ENCODE results near the gene PTPRO. TPM values are rescaled to one million over a fixed set of nuclear protein-coding genes. Genes with fewer than 3 reads are reported as not detected.
A peak's percentile ranks its signal among the peaks of the same experiment; 100 is the strongest.

Gene PTPRO
- total RNA-seq, 1 experiment from 2014 or later = 0.72 TPM

DNA sequence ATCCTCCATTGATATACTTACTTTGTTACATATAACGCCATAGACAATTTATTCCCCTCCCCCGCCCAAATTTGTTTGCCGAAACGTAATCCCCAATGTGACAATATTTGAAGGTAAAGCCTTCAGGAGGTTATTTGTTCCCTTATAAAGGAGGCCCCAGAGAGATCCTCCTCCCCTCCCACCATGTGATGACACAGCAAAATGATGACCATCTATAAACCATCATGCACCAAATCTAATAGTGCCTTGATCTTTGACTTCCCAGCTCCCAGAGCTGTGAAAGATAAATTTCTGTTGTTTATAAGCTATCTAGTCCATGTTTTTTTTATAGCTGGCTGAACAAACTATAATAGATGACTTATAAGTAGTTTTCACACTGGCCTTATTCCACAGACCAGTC lies 122.2 kb downstream of the PTPRO start:
- DNase-seq (ENCODE audit: low read depth) = no peak

DNA sequence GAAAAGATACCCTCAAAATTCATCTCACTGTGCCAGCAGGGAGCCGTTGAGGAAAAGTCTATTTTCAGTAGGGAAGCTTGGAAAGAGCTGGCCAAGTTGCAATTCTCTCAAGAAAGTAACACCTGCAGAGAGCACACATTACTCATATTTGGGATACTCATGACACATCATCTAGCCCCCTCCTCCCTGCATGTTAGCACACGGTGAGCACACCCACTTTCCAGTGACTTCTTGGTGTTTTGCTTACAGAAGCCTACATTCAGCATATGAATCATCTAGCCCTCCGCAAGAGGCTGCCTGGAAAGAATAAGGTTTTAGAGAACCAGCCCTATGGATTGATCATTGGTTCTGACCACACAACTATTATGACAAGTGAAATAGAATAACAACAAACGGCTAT lies 124.5 kb downstream of the PTPRO start:
- DNase-seq (ENCODE audit: low read depth) = peak; percentile 14

GRCh38 chr12:15453613-15454012 lies 131.3 kb downstream of the PTPRO start:
- DNase-seq (ENCODE audit: low read depth) = no peak

- no peak for DNase-seq (ENCODE audit: low read depth)
Observed at GRCh38 chr12:15458008-15458407, 135.7 kb downstream of the PTPRO start.

GRCh38 chr12:15468911-15469310 lies 146.6 kb downstream of the PTPRO start:
- no peak for DNase-seq (ENCODE audit: low read depth)

GRCh38 chr12:15469356-15469755 lies 147.0 kb downstream of the PTPRO start:
- no peak for DNase-seq (ENCODE audit: low read depth)

DNA sequence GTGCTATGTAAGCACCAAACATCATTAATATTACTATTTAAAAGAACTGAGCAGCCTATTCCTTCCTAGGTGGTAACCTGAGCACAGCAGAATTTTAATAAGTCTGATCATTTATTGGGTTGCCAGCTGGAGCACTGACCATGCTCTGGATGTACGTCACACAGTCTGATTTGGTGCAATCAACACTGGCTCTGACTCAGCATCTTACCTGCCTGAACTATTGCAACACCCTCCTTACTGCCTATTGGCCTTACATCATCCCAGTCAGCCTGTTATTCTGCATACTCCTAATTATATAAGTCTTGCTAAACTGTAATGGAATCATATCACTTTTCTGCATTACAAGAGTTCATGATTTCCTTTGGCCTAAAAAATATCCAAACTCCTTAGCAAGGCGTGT lies 149.7 kb downstream of the PTPRO start:
- DNase-seq (ENCODE audit: low read depth) = no peak

DNA sequence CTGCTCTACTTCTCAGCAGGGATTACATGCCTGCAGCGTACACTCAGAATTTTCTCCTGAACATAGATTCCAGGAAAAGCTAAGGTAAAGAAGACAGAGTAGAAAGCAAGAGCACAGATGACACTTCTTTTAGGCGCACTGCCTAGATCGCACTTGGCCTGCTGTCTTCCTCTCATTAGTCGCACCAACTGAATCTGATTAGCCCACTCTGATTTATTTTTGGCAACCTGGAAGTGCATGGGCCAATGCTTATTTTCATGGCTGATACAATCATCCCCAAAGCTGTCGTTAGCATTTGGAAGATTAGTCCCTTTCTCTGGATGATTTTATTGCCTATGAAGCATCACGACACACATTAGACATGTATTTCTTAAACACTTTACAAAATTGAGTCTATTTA lies 152.5 kb downstream of the PTPRO start:
- no peak for DNase-seq (ENCODE audit: low read depth)

DNA sequence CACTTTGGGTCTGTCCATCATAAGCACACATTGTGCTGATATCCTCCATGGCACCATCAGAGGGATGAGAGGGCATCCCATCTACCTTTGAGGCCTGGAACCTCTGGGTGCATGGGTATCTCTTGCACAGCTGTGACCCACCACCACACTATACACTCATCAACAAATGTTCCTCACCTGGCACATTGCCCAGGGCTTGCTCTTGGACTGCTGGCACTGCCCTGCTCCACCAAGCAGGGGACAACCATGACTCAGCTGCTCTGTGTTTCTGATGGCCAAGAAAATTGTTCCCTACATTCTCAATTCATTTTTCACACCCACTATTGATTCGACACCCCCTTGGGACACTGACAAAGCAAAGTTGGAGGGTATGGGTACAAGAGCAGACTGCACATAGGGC lies 155.5 kb downstream of the PTPRO start:
- no peak for DNase-seq (ENCODE audit: low read depth)

DNA sequence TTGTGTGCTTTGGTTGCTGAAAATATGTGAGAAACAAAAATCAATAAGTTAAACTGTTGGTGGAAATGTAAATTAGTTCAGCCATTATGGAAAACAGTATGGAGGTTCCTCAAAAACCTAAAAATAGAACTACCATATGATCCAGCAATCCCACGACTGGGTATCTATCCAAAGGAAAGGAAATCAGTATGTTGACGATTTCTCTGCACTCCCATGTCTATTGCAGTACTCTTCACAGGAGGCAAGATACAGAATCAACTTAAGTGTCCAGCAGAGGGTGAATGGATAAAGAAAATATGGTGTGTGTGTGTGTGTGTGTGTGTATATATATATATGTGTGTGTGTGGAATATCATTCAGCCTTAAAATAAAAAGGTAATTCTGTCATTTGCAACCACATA lies 159.5 kb downstream of the PTPRO start:
- DNase-seq (ENCODE audit: low read depth) = no peak

- no peak for DNase-seq (ENCODE audit: low read depth)
Observed at GRCh38 chr12:15485466-15485865, 163.2 kb downstream of the PTPRO start.

GRCh38 chr12:15486859-15487258 lies 164.6 kb downstream of the PTPRO start:
- DNase-seq (ENCODE audit: low read depth) = no peak

DNA sequence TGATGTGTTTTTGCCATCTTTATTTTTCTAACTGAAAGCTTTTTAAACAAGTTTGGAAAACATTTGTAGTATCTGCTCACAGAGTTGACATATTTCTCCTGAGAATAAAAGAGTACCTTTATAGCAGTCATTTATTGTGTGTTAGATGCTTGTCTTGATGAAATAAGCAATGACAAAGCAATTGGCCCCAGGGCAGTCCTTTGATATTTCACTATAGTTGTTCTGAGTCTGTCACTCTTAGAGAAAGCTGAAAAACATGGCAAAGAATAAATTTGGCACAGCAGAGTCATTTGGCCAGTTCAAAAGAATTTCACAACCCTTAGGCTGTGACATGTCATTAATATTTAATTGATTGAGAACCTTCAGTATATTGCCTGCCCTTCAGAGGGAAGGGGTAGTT lies 166.2 kb downstream of the PTPRO start:
- DNase-seq (ENCODE audit: low read depth) = no peak

DNA sequence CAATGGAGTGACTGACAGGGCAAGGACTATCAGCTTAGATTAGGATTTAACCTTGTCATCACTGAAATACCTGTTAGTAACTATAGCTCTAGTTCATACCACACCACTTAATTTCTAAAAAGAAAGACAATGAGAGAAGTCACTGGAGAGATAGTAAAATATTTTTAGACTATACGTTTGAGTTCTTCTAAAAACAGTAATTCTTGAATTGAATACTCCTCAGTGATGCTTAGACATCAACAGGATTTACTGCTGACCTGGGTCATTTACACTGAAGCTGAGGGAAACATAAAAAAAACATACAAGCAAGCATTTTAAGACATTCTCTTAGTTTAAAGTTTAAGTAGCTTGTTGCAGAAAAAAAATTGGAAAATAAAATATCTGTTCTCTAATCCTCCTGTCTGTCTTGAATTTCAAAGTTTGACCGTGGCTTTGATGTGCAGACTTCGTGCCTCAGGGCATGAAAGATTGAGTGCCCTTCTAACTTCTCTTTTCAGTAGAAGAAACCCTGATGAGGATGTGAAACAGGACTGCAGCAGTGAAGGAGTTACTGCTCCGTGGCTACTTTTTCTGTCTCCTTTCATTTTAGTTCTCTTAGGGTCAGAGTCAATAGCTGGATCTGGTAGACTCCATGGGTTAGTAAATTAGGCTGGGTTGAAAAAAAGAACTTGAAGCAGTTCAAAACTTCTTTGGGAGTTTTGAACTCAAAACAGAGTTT lies 172.2 kb downstream of the PTPRO start:
- peak; percentile 5 for DNase-seq (ENCODE audit: low read depth)

GRCh38 chr12:15495746-15496145 lies 173.4 kb downstream of the PTPRO start:
- DNase-seq (ENCODE audit: low read depth) = no peak

DNA sequence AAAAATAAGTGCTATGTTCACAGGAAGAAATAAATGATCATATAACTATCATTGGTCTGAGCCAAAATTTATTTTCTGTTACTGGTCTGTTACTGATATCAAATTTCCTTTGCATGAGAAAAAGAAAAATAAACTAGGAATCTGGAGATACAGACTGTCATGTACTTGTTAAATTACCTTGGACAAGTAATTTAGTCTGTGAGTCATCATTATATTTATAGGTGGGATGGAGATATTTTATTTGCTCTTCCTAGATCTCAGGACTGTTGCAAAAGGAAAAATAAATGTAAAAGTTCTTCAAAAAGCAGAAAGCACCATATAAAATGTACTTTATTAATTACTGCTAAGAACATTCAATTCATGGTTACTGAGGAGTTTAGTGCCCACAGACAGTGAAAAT lies 174.4 kb downstream of the PTPRO start:
- no peak for DNase-seq (ENCODE audit: low read depth)

DNA sequence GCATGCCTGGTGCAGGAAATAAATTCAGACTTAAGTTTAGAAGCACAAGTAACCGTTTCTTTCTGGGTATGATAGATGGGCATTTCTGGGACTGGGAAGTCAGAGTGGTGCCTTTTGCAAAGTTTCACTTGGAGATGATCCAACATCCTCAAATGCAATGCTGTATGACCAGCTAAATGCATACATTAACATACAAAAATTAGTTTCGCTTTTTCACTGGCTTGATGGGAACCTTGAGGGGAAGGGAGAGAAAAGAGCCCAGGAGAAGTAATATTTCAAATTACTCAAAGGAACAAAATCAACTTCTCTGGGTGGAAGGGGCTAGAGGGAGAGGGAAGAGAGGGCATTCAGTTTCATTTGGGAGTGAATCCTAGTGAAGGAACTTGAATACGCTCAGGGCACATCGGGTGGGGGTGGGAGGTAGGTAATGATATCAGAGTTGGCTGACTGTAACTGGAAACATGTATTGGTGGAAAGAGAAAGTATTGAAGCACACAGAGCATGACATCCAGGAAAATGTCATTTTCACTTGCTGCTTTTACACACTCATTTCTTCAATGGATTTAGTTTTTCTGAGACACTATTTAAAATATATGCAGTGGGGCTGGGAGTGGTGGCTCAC lies 175.5 kb downstream of the PTPRO start:
- DNase-seq (ENCODE audit: low read depth) = peak; percentile 10

DNA sequence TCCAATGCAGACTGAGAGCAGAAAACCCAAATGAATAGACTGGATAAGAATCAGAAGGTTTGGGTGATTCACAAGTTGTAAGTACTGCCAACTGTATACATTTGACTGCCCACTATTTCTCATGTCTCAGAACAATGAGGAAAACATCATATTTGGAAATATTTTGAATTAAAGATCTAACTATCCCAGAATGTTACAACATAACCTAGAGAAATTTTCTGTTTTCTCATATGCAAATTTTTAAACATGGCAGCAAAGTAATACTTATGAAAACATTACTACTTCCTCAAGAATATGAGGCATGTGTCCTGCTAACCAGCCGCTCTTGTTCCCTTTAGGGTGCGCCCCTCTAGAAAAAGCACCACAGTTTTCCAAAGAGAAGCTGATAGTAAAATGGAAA lies 179.9 kb downstream of the PTPRO start:
- no peak for DNase-seq (ENCODE audit: low read depth)

GRCh38 chr12:15505616-15506015 lies 183.3 kb downstream of the PTPRO start:
- no peak for DNase-seq (ENCODE audit: low read depth)

DNA sequence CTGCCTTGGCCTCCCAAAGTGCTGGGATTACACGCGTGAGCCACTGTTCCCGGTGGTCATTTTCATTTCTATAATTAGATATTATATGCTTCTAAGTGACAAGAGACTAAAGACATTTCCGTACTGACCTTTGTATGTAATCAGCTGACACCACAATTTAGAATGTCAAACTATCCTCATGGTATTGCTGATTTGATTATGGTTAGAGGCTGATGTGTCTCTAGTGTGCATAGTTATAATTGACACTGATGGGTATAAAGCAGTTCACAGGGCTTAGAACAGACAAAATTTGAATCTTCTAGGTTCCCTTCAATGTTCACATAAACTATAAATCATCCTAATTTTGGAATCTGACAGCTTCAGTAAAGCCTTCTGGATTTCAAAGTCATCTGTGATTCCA lies 192.7 kb downstream of the PTPRO start:
- no peak for DNase-seq (ENCODE audit: low read depth)

GRCh38 chr12:15520083-15520482 lies 197.8 kb downstream of the PTPRO start:
- no peak for DNase-seq (ENCODE audit: low read depth)

DNA sequence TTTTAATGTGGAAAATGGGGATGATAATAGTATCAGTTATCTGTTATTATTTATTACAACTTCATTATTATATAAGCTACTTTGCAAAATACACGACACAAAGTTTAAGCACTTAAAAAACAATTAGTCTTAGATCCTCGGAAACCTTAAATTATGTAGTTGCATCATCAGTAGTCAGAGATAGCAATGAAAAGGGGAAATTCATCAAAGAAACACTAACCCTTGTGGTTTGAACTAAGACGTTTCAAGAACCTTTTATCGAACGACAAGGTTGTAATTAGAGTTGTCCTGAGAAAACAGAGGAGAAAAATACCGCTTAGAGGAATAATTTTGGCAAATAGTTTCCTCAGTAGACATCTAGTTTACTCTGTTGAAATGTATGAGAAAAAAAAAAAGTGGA lies 198.5 kb downstream of the PTPRO start:
- no peak for DNase-seq (ENCODE audit: low read depth)

DNA sequence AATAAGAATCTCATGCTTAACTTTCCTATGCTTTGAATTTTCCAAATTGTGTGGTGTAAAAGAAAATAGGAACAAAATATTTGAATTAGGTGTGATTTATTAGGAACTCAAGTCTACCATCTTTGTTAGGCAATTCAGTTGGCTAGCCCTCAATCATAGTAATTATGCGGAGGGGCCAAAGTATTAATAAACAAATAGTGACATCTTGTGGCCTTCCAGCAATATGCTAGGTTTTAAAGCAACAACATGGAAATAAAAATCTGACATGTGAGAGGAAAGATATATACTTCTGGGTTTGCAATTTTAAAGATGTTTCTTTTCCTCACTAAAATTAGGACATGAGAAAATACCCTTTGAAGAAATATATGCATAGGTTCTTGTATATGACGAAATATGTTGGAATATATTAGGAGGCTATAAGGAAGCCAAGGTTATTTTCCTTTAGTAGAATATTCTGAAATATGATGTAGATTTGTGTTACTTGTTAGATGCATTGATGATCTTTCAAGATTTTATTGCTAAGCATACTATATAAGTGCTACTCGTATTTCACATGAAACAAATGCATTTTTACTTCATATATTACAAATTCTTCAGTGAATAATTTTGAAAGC lies 200.4 kb downstream of the PTPRO start:
- peak; percentile 39 for DNase-seq (ENCODE audit: low read depth)

All from RPMI7951 (cell line).